GM20000 (cell line): Measurements from ENCODE around the gene VEPH1.

Experiments
- DNase-seq: peaks from one replicate; pipeline ENCODE4 v3.0.0; 2012; ENCODE audit warnings: low spot score
- CTCF ChIP-seq: IDR thresholded peaks from 2 replicates; pipeline ENCODE4 v1.5.1; 2012; ENCODE audit warnings: mild to moderate bottlenecking, control low read depth; ENCODE audit errors: extremely low read depth, missing control alignments

Gene VEPH1

DNA sequence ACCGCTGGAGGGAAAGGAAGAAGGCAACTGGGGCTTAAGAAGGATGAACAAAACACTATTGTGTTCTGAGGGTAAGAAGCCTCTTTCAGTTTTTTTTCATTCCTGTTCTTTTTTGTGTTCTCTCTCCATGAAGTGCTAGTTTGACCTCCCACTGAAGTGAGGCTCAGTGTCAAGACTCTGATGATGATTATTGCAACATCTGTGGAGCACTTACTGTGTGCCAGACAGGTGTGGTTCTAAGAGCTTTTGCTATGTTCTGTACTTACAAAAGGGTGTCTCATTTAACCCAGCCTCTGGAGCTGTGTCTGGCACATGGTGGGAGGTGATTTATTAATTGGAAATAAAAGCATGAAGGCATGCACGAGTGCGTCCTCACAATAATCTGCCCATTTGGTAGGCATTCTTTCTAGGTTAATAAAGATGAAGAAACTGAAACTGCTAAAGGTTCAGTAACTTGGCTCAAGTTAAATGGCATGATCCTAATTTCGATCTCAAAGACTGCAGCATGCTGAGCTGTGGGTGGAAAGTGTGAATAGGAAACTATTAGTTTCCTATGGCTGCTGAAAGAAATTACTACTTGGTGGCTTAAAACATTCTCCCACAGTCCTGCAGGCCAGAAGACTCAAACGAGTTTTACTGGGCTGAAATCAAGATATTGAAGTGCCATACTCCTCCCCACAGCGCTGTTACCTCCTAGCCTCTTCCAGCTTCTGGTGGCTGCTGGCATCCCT lies 38.5 kb upstream of the VEPH1 start:
- no peak for TF ChIP-seq CTCF
- no peak for DNase-seq

DNA sequence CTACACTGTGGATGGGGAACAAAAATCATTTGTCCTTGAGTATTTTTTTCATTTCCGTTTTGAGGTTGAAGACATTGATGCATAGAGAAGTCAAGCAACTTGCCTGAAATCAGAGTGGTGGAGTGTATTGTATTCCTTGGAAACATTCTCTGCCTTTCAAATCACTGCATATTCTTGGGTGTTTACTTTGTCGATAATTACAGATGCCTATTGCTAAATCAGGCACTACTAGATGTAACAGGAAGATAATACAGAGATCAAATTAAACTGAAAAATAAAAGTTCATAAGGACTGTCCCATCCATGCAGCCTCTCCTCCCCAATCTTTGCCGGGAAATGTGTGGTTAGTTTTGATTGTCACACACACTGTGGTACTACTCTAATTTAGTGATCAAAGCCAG lies 37.4 kb upstream of the VEPH1 start:
- no peak for DNase-seq

GRCh38 chr3:157535667-157536066 lies 32.5 kb upstream of the VEPH1 start:
- DNase-seq = no peak
- no peak for TF ChIP-seq CTCF

More for the DNA sequence above, 37.4 kb upstream of the VEPH1 start:
- no peak for TF ChIP-seq CTCF

GRCh38 chr3:157534725-157535161 lies 31.5 kb upstream of the VEPH1 start:
- no peak for TF ChIP-seq CTCF
- DNase-seq = no peak

DNA sequence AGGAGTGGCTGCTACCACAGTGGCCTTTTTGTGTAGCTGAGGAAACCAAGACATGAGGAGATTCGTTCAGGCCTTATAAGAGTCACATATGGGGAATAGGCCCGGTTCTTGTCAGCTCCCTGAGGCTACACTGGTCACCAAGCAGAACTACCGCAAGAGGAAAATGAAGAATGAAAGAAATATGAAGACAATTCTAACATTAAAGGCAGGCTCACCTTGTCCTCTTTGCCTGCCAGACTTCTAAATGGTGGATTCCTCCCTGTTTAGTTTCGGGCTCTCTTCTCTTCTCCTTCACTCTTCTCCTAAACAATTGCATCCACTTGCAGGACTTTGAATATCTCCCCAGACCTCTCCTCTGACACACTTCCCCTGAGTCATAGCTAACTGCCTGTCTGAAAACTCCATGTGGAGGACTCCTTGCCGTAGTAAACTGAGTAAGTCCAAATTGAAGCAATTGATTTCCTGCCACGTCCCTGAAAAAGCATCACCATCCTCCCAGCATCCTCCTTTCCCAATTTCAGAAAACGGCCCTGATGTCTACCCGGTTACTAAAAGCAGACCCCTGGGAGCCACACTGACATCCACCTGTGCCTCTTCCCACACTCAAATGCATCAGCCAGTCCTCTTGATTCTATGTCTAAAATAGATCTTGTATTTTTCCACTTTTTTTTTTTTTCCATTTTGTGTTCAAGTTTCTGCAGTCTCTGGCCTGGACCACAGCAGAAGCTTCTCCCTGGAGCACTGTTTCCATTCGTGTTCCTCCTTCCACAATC lies 30.3 kb upstream of the VEPH1 start:
- no peak for DNase-seq

DNA sequence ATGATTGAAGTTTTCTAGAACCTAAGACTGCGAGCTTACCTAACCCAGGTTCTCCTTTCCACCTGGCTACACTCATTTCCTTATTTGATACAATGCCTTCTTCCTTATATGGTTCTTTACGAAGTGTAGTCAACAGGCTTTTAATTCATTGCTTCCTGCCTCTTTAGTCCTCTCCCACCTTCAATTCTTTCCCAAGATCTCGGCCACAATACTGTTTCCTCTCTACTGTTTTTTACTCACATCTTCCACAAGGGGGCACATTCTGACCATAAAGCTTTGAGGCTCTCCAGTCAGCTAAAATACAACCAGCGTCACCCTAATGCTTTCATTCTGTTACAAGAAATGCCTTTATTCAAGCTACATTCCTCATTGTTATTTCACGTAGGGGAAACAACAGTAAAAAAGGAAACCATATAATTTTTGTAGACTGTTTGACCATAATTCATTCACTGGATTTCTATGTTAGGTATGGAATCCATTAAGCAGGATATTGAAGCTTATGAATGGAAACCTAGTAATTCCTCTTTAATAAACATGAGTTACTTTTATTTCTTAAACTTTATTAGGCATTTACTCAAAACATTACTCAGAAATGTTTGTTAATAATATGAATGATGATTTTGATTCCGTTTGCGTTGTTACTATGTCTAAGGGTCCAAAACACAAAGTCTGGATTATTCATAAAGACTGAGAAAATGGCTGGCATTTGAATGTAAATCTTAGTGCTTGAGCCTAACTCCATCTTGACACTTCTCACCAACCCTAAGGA lies 29.5 kb upstream of the VEPH1 start:
- DNase-seq = peak; percentile 71

More for the DNA sequence above, 30.3 kb upstream of the VEPH1 start:
- no peak for TF ChIP-seq CTCF

More for the DNA sequence above, 29.5 kb upstream of the VEPH1 start:
- TF ChIP-seq CTCF = peak; percentile 52
